B cell (primary cell): ENCODE data around the gene MISP3.

Source experiments
- EZH2 ChIP-seq: IDR thresholded peaks from 2 replicates; pipeline ENCODE4 v1.6.1; 2012; ENCODE audit warnings: borderline replicate concordance, low read depth, mild to moderate bottlenecking, moderate library complexity, low read length; ENCODE audit not compliant: insufficient read depth, poor library complexity, severe bottlenecking
- TF ChIP-seq, protein P1 (sequence below): fragments of 200-600 bp; IDR thresholded peaks from one replicate; pipeline ENCODE4 v1.8.0; 2022; ENCODE audit warnings: antibody characterized with exemption, mild to moderate bottlenecking

DNA sequence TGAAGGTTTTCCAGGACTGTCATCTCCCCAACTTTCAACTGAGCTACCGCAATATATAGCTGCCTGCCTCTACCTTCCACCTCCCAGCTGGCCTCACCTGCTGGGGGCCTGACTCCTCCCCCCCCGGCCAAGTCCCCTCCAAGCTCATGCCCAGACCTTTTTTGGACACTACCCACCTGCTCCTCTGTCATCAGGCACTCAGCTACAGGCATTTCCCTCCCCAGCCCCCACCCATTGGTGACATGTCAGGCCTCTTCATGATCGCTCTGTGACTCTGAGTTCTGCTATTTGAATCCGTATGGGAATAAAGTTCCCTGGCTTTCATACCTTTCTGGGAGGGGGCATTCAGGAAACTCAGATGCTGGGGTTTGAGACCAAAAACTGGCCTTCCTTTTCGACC is 43.2 kb downstream of the MISP3 start:
- TF ChIP-seq, protein P1, sequence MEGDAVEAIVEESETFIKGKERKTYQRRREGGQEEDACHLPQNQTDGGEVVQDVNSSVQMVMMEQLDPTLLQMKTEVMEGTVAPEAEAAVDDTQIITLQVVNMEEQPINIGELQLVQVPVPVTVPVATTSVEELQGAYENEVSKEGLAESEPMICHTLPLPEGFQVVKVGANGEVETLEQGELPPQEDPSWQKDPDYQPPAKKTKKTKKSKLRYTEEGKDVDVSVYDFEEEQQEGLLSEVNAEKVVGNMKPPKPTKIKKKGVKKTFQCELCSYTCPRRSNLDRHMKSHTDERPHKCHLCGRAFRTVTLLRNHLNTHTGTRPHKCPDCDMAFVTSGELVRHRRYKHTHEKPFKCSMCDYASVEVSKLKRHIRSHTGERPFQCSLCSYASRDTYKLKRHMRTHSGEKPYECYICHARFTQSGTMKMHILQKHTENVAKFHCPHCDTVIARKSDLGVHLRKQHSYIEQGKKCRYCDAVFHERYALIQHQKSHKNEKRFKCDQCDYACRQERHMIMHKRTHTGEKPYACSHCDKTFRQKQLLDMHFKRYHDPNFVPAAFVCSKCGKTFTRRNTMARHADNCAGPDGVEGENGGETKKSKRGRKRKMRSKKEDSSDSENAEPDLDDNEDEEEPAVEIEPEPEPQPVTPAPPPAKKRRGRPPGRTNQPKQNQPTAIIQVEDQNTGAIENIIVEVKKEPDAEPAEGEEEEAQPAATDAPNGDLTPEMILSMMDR = no peak
- TF ChIP-seq EZH2 = no peak
